Astrocyte (in vitro differentiated cells and primary cell): ENCODE results near the gene CDKN1B.

Source experiments
- CTCF ChIP-seq: IDR thresholded peaks from 2 replicates; pipeline ENCODE4 v1.5.1; 2011; ENCODE audit warnings: low read depth, mild to moderate bottlenecking, inconsistent platforms, low read length, moderate library complexity; ENCODE audit not compliant: insufficient read depth
- EZH2 ChIP-seq: IDR thresholded peaks from 2 replicates; pipeline ENCODE4 v1.6.1; 2012; ENCODE audit warnings: mild to moderate bottlenecking, low read length, inconsistent platforms; ENCODE audit not compliant: insufficient read depth

DNA sequence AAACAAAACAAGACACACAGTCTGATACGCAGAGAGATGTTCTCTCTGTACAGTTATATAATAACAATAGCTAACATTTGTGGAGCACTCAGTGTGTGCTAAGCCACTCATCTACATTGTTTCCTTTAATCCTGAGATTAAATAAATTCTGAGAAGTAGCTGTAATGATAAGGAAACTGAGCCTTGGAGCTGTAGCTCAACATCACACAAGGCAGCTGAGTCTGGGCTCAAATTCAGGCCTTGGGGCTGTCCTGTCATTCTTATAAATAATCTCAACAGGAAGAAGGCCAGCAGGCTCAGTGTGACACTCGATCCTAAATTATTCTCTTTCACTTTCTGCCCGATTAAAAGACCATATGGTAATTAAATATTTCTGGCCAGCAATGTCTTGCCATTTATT, 24.5 kb downstream of the CDKN1B start:
- no peak for TF ChIP-seq CTCF
- TF ChIP-seq EZH2, result no peak
